ENCODE results near the gene CEP83. TPM values are rescaled to one million over a fixed set of nuclear protein-coding genes. Genes with fewer than 3 reads are reported as not detected.
"Not testable (repeated sequence)": the region's sequence is repeated elsewhere in the genome, so short reads cannot be mapped to it uniquely, and the experiment has no call there.

Gene CEP83
- total RNA-seq, 2 experiments from 2014 or later, result 17.1 to 20.1 TPM

GRCh38 chr12:94336211-94336925 is 123.3 kb downstream of the CEP83 start:
- no peaks in the 10 kb centered on the region for H3K27me3 Mint-ChIP-seq
- H3K9me3 Mint-ChIP-seq (ENCODE audit: low read depth), result no peaks in the 10 kb centered on the region
- DNase-seq, result no peak
- H3K36me3 Mint-ChIP-seq, result peaks cover 44% of the 10 kb centered on the region
- no peaks in the 10 kb centered on the region for H3K4me1 Mint-ChIP-seq
- no peak for ATAC-seq
- no peak overlapping the region for H3K27ac Mint-ChIP-seq
- no peak overlapping the region for H3K4me3 Mint-ChIP-seq
- CTCF ChIA-PET, result interaction anchor here (1.3 kb wide), 1 partner anchor 10 kb away, joined by 3 read pairs; no protein-coding TSS in a partner anchor

GRCh38 chr12:94333396-94333795 is 126.3 kb downstream of the CEP83 start:
- no peak overlapping the region for H3K27ac Mint-ChIP-seq
- CTCF ChIA-PET, result no interaction called here
- ATAC-seq (no peak), DNase-seq (no peak)
- no peaks in the 10 kb centered on the region for H3K27me3 Mint-ChIP-seq
- peaks cover 37% of the 10 kb centered on the region for H3K36me3 Mint-ChIP-seq
- no peaks in the 10 kb centered on the region for H3K4me1 Mint-ChIP-seq
- H3K9me3 Mint-ChIP-seq (ENCODE audit: low read depth), result no peaks in the 10 kb centered on the region
- H3K4me3 Mint-ChIP-seq, result no peak overlapping the region

- Mint-ChIP-seq H3K27ac (no peak overlapping the region), H3K9me3 (ENCODE audit: low read depth) (peaks cover 3% of the 10 kb centered on the region), H3K36me3 (peaks cover 57% of the 10 kb centered on the region), H3K27me3 (no peaks in the 10 kb centered on the region), H3K4me1 (peaks cover 20% of the 10 kb centered on the region), H3K4me3 (no peak overlapping the region)
- CTCF ChIA-PET, result no interaction called here
- ATAC-seq (no peak), DNase-seq (no peak)
These were observed 130.3 kb downstream of the CEP83 start for GRCh38 chr12:94329366-94329765.

- Mint-ChIP-seq H3K27ac (no peak overlapping the region), H3K36me3 (peaks cover 55% of the 10 kb centered on the region), H3K4me1 (peaks cover 20% of the 10 kb centered on the region), H3K9me3 (ENCODE audit: low read depth) (peaks cover 8% of the 10 kb centered on the region), H3K27me3 (no peaks in the 10 kb centered on the region), H3K4me3 (no peak overlapping the region)
- ATAC-seq, result no peak
- CTCF ChIA-PET, result no interaction called here
- DNase-seq, result no peak
These were observed 131.9 kb downstream of the CEP83 start for GRCh38 chr12:94327809-94328208.

- Mint-ChIP-seq H3K4me3 (no peak overlapping the region), H3K9me3 (ENCODE audit: low read depth) (peaks cover 8% of the 10 kb centered on the region), H3K27me3 (no peaks in the 10 kb centered on the region), H3K4me1 (peaks cover 20% of the 10 kb centered on the region), H3K27ac (no peak overlapping the region), H3K36me3 (peaks cover 62% of the 10 kb centered on the region)
- DNase-seq (no peak), ATAC-seq (peak; percentile 57)
- CTCF ChIA-PET, result no interaction called here
These were observed 132.9 kb downstream of the CEP83 start for GRCh38 chr12:94326727-94327126.

- ATAC-seq (no peak), DNase-seq (no peak)
- Mint-ChIP-seq H3K27me3 (no peaks in the 10 kb centered on the region), H3K27ac (no peak overlapping the region), H3K4me1 (peaks cover 20% of the 10 kb centered on the region), H3K9me3 (ENCODE audit: low read depth) (peaks cover 9% of the 10 kb centered on the region), H3K4me3 (no peak overlapping the region), H3K36me3 (peaks cover 64% of the 10 kb centered on the region)
- CTCF ChIA-PET, result no interaction called here
These were observed 133.4 kb downstream of the CEP83 start for GRCh38 chr12:94326234-94326633.

GRCh38 chr12:94322346-94322745 is 137.3 kb downstream of the CEP83 start:
- no peaks in the 10 kb centered on the region for H3K27me3 Mint-ChIP-seq
- DNase-seq, result no peak
- CTCF ChIA-PET, result no interaction called here
- peaks cover 85% of the 10 kb centered on the region for H3K36me3 Mint-ChIP-seq
- peaks cover 38% of the 10 kb centered on the region for H3K9me3 Mint-ChIP-seq (ENCODE audit: low read depth)
- no peak overlapping the region for H3K27ac Mint-ChIP-seq
- peaks cover 17% of the 10 kb centered on the region for H3K4me1 Mint-ChIP-seq
- no peak for ATAC-seq
- H3K4me3 Mint-ChIP-seq, result no peak overlapping the region

GRCh38 chr12:94320109-94320508 is 139.6 kb downstream of the CEP83 start:
- no peak for DNase-seq
- ATAC-seq, result no peak
- CTCF ChIA-PET, result no interaction called here
- Mint-ChIP-seq H3K4me1 (peaks cover 5% of the 10 kb centered on the region), H3K27me3 (no peaks in the 10 kb centered on the region), H3K27ac (no peak overlapping the region), H3K9me3 (ENCODE audit: low read depth) (peaks cover 44% of the 10 kb centered on the region), H3K4me3 (no peak overlapping the region), H3K36me3 (peaks cover 76% of the 10 kb centered on the region)

GRCh38 chr12:94318181-94318580 is 141.5 kb downstream of the CEP83 start:
- Mint-ChIP-seq H3K27me3 (no peaks in the 10 kb centered on the region), H3K36me3 (peaks cover 67% of the 10 kb centered on the region), H3K27ac (no peak overlapping the region), H3K9me3 (ENCODE audit: low read depth) (peaks cover 39% of the 10 kb centered on the region), H3K4me3 (no peak overlapping the region), H3K4me1 (peaks cover 5% of the 10 kb centered on the region)
- DNase-seq (no peak), ATAC-seq (no peak)
- CTCF ChIA-PET, result no interaction called here

- CTCF ChIA-PET, H3K4me3 Mint-ChIP-seq, DNase-seq, H3K27me3 Mint-ChIP-seq, H3K27ac Mint-ChIP-seq, ATAC-seq, H3K4me1 Mint-ChIP-seq: not testable (repeated sequence)
- Mint-ChIP-seq H3K9me3 (ENCODE audit: low read depth) (peaks cover 39% of the 10 kb centered on the region), H3K36me3 (peaks cover 62% of the 10 kb centered on the region)
These were observed 143.1 kb downstream of the CEP83 start for GRCh38 chr12:94316600-94316999.

GRCh38 chr12:94312378-94312777 is 147.3 kb downstream of the CEP83 start:
- ATAC-seq (no peak), DNase-seq (no peak)
- Mint-ChIP-seq H3K9me3 (ENCODE audit: low read depth) (peaks cover 10% of the 10 kb centered on the region), H3K27ac (no peak overlapping the region), H3K4me1 (peaks cover 10% of the 10 kb centered on the region), H3K4me3 (no peak overlapping the region), H3K27me3 (no peaks in the 10 kb centered on the region), H3K36me3 (peaks cover 53% of the 10 kb centered on the region)
- CTCF ChIA-PET, result no interaction called here

- Mint-ChIP-seq H3K4me1 (peaks cover 32% of the 10 kb centered on the region), H3K9me3 (ENCODE audit: low read depth) (no peaks in the 10 kb centered on the region), H3K27ac (no peak overlapping the region), H3K27me3 (no peaks in the 10 kb centered on the region), H3K36me3 (peaks cover 68% of the 10 kb centered on the region), H3K4me3 (no peak overlapping the region)
- CTCF ChIA-PET, result no interaction called here
- no peak for DNase-seq
- ATAC-seq, result no peak
These were observed 150.3 kb downstream of the CEP83 start for GRCh38 chr12:94309373-94309772.

GRCh38 chr12:94308612-94309011 is 151.1 kb downstream of the CEP83 start:
- no peak overlapping the region for H3K4me3 Mint-ChIP-seq
- CTCF ChIA-PET, result no interaction called here
- no peak overlapping the region for H3K27ac Mint-ChIP-seq
- peaks cover 70% of the 10 kb centered on the region for H3K36me3 Mint-ChIP-seq
- no peak for DNase-seq
- no peaks in the 10 kb centered on the region for H3K9me3 Mint-ChIP-seq (ENCODE audit: low read depth)
- peaks cover 39% of the 10 kb centered on the region for H3K4me1 Mint-ChIP-seq
- no peak for ATAC-seq
- no peaks in the 10 kb centered on the region for H3K27me3 Mint-ChIP-seq

- Mint-ChIP-seq H3K4me3 (peak overlapping the region; percentile 43), H3K27me3 (no peaks in the 10 kb centered on the region), H3K4me1 (peaks cover 44% of the 10 kb centered on the region), H3K36me3 (peaks cover 75% of the 10 kb centered on the region), H3K27ac (peak overlapping the region; percentile 77), H3K9me3 (ENCODE audit: low read depth) (no peaks in the 10 kb centered on the region)
- DNase-seq (peak; percentile 86), ATAC-seq (peak; percentile 93)
- CTCF ChIA-PET, result interaction anchor here (0.6 to 1.8 kb wide), 7 partner anchors 16 to 699 kb away, joined by 3 to 5 read pairs (median 3); partner anchors contain the start of gene NDUFA12
These were observed 154.3 kb downstream of the CEP83 start for GRCh38 chr12:94305130-94305957.

Measured in activated CD8-positive, alpha-beta memory T cell treated with anti-CD3 and anti-CD28 coated beads, Interleukin-2, amount 10 ng/mL, durations not matched to agents 7 days and 5 days (primary cell).